HG03354 (cell line): ENCODE results near the gene UBQLNL.

Source experiments
- ATAC-seq: cut with Tn5 transposase; IDR thresholded peaks from one replicate; pipeline ENCODE4 v1.9.1; 2021; ENCODE audit warnings: mild to moderate bottlenecking; ENCODE audit not compliant: unreplicated experiment, poor library complexity, severe bottlenecking

Gene UBQLNL, protein sequence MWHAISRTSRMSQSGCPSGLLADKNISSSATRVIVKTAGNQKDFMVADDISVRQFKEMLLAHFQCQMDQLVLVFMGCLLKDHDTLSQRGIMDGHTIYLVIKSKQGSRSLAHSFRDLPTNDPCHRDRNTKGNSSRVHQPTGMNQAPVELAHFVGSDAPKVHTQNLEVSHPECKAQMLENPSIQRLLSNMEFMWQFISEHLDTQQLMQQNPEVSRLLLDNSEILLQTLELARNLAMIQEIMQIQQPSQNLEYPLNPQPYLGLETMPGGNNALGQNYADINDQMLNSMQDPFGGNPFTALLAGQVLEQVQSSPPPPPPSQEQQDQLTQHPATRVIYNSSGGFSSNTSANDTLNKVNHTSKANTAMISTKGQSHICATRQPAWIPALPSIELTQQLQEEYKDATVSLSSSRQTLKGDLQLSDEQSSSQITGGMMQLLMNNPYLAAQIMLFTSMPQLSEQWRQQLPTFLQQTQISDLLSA

DNA sequence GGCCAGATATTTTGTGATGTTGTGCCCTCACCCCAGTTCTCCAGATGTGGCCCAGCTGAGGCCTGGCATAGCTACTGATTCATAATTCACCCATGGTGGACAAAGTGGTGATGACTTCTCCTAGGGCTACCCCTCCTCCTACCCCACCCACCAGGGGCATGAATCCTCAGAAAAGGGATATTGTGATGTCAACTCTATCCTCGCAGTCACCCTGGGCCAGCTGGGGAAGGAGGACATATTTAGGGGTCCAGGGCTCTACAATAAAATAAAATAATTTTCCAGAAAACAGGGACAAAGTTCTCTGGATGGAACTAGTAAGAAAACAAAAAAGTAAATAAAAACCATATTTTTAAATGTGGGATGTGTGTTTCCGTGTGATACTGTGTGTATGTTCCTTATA is at the start of gene UBQLNL:
Gene UBQLNL (minus strand): TSS at position 101 of the 400 bp plus-strand sequence. CDS start 258 bp downstream, outside the sequence.
- no peak for ATAC-seq

DNA sequence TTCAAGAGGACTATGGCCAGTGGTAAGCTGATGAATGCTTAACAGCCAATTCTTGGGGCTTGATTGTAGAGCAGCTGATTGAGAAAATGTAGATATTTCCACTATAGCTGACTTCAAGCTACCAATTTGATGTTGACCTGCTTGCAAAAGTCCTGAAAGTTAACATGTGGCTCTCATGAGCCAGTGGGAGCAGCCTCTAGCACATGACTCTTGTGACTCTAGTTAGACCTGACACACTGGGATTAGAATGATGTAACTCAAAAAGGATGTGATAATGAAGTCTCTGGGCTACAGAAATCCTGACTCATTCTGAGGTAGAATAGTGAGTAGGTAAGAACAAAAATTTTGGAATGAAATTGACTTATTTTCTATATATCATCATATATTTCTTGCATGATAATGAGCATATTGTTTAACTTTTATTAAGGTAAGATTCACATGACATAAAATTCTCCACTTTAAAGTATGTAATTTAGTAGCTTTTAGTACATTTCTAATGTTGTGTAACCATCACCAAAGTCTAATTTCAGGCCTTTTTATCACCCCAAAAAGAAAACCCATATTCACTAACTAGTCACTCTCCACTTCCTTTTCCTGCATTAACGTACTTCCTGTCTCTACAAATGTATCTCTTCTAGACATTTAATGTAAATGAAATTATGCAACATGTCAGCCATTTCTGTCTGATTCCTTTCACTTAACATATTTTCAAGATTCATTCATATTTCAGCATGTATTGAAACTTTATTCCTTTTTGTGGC is 47.9 kb upstream of the UBQLNL start:
- no peak for ATAC-seq

DNA sequence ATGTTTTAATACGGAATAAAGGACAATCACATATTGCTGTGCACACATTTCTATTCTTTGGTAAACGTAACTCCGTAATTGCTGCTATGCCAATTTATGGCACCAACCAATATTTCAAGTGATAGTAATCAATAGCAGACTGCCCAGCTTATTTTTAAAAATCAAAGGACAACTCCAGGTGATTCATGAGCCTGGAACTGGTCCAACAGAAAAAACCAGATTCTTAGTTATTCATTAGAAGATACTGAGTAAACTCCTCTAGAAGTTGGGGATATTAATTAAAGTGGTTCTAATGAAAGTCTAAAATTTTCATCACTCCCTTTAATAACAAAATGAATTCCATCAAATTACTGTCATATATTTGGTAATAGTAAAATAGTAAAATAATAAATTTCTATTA is 41.3 kb upstream of the UBQLNL start:
- ATAC-seq = no peak

DNA sequence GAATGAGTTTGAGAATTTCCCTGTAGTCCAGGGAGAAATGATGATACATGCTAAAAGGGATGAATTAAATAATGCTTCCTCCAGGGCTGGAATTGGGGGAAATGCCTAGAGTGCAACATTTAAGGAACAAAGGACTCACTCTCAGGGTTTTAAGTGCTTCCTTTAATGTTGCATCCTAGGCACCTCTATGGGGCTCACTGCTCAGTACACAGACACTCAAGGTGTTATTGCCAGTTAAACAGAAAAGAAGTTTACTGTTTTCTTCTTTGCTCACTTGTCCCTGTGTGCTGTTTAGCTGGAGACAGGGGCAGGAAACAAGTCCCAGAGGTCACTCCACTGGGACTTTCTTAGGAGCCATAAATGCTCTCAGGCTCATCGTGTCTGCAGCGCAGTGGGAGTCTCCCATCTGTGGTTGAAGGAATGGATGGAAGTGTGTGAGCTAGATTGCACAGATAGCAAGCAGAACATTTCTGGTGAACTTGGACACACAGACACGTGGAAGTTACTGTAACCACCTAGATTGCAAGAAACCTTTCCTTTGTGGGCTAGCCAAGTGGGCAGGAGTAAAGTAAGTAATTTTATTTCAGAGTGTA is 40.2 kb upstream of the UBQLNL start:
- no peak for ATAC-seq

GRCh38 chr11:5553343-5553742 is 36.8 kb upstream of the UBQLNL start:
- no peak for ATAC-seq

DNA sequence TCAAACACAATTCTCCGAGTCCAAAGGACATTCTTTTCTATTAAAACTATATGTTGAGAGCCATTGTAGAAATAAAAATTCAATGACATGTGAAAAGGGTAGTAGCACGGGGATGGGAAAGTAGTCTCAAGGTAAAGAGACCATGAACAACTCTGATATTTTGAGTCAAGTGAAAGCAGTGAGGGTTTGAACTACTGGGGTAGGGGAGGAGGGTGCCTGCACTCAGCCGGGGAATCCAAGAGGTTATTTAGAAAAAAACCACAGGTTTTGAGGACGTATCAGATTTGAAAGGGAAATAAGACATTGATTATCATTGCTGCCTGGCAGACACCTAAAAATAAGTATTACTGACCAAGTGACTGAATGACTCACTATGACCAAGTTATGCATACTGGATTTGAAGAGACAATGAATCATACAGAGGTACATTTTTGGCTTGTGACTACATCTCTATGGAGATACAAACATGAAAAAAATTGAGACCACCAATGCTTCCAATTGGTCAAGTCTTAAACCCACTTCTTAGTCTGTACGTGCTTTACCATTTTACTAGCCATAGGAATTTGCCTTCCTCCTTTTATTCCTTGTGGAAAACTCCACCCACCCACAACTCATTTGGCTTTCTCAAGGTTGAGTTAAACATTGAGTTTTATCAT is 34.1 kb upstream of the UBQLNL start:
- ATAC-seq = peak; percentile 76

DNA sequence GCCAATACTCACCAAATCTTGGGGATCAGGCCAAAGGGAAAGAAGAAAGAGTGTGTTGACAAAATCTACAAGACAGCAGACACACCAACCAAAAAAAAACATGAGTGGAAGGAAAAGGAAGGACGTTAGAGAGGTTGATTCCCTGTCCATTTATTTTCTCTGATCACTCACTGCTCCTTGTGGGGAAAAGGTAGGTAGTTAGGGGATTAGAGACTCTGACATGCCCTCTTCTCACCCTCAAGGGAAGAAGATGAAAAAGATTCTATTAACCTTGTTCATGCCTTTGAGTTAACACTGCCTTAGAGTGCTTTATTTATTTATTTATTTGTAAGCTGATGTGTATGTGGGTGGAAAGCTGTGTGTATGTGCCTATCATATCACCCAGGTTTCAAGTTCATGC is 31.9 kb upstream of the UBQLNL start, which contains the start of gene OR52H1:
Gene OR52H1 (minus strand): TSS at position 101 of the 400 bp plus-strand sequence. CDS start 3,035 bp downstream, outside the sequence.
- no peak for ATAC-seq

DNA sequence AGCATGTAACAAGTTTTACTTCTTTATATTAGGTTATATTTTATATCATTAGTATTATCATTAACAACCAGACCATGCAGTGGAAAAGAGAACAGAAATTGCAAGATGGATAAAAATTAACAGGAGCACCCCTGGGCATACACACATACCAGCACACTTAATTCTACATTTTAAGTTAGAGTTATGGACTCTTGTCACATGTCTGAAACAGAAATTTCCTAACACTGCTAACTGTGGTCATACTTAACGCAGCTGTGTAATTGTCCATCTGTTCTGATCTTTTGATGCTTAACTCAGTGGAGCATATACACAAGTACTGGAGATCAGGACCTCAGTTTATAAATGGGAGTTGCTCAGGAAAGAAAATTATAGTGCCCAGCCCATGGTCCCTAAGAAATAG is 31.5 kb upstream of the UBQLNL start:
- ATAC-seq = peak; percentile 78

DNA sequence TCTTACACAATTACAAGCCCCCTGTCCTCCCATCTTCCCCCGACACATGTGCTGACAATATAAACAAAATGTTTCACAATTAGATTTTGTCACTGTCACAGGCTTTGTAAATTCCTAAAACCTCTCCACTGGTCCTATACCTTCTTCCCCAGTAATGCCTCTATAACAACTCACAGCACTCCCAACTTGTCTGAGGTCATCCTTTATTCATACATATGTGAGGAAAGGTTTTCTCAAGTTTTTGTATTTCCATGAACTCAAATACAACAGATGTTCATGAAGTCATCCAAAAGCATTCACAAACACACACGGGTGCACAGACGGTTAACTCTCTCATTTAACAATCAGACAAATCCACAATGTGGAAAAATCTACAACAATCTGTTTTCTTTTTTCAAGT is 30.0 kb upstream of the UBQLNL start:
- ATAC-seq = no peak

DNA sequence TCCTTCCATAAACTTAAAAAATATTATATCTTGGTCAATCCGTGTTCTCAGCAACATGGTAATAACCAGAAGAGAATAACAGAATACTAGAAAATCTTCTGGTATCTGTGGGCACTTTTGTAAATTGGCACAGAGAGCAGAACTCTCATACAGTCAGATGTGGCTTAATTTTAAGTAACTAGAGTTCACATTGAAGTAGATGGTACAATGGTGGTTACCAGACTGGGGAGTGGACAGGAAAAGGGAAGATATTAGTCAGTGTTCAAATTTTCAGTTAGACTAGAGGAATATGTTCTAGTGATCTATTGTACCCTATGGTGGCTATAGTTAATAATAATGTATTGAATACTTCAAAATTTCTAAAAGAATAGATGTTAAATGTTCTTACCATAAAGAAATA is 24.9 kb upstream of the UBQLNL start:
- no peak for ATAC-seq

DNA sequence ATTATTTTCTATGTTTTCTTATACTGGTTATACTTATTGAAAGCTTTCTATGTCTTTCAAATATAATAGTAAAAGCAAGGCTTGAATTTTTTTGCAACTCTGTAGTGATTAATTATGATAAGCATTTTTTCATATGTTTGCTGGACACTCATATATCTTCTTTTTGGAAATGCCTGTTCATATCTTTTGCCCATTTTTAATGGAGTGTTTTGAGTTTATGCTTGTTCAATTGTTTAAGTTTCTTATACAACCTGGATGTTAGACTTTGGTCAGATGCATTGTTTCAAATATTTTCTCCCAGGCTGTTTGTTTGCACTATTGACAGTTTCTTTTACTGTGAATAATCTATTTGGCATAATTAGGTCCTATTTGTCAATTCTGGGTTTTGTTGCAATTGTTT is 20.0 kb upstream of the UBQLNL start:
- no peak for ATAC-seq

DNA sequence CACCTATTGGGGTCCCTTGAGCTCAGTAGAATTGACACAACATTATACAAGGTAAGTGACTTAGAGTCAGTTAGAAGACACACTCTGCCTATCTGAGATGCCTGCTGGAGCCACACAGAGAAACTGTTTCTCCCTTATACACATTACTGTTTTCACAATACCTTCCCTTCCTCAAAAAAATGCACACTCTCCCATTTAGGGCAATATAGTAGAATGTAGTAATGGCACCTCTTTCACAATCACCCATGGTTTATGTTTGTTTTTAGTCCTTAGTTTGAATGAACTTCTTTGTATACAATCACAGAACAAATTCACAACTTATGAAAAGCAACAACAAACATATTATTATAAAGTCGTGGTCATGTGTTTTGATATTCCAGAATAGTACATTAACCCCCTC is 17.5 kb upstream of the UBQLNL start:
- no peak for ATAC-seq

GRCh38 chr11:5531053-5531831 is 14.7 kb upstream of the UBQLNL start:
- ATAC-seq = no peak

- no peak for ATAC-seq
These were observed 12.0 kb upstream of the UBQLNL start for GRCh38 chr11:5528495-5528894.

DNA sequence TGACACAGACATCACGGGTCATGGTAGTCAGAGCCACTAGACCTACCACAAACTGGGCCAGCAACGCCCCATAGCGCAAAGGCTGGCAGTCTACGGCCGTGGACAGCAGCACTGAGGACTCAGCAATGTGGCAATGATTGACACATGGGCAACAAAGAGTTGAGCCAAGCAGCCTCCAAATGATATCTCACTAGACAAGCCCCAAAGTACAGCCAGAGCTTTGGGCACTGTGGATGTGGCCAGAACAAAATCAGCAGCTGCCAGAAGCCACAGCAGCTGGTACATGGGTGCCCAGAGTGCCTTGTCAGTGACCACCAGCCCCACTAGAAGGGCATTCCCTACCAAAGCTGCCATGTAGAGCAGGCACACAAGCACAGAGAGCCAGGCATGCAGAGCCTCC is 11.2 kb upstream of the UBQLNL start:
- ATAC-seq = no peak

GRCh38 chr11:5524756-5525155 is 8.3 kb upstream of the UBQLNL start:
- ATAC-seq = no peak

DNA sequence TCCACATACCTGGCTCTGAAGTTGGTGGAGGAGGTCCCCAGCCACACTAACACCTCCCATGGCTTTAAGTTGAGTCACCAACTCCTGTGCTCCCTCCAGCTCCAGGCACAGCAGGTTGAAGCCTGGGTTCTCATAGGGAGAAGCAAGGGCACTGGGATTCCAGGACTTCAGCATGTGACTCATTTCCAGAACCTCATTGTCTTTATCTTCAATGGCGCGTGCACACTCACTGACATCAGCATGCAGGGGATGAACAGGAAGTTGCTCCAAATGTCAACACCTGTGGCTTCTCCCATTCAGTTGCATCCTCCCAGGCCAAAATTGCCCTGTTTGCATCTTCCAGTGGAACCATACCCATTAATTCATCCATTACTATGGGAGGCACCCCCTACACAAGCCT is 5.8 kb upstream of the UBQLNL start:
- no peak for ATAC-seq

DNA sequence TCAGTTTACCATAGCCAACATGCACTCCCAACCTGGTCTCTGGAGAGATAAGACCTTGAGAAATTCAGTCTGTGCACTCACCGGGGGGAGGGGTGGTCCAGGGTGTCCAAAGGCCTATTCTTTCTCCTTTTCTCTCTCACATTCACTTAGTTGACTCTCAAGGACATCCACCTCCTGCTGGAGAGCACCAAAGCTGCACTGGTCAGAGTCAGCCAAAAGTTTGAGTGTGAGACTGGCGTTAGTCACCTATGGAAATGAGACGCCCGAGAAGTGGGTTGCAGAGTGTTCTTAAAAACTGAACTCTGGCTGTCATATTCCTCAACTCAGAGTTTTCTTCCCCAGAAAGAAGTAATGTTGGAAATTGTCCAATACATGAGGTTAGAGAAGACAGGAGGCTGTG is 5.0 kb upstream of the UBQLNL start:
- ATAC-seq = no peak

DNA sequence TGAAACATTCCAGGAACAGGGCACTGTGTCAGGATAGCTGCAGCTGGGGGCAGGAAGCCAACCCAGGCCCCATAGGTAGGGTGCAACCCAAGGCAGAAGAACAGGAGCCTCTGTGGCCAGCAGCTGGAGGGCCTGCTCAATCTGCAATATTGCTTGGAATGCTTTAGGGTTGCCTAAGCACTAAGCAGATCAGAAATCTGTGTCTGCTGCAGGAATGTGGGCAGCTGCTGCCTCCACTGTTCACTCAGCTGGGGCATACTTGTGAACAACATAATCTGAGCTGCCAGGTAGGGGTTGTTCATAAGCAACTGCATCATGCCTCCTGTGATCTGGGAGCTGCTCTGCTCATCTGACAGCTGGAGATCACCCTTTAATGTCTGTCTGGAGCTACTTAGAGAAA is 1.7 kb downstream of the UBQLNL start:
- ATAC-seq = no peak
